ENCODE results near the gene GTPBP3. TPM values are rescaled to one million over a fixed set of nuclear protein-coding genes. Genes with fewer than 3 reads are reported as not detected.
A peak's percentile ranks its signal among the peaks of the same experiment; 100 is the strongest.

The GTPBP3 gene
- total RNA-seq = 10 to 100 TPM; 21.2 to 24.0 TPM
- polyA plus RNA-seq (2013, experiment 1 of 2) = 21.9 TPM
- polyA plus RNA-seq (2013, experiment 2 of 2) = 25.4 TPM
- 7.3 to 57.9 (median 23.1) reads per million in 172 experiments for total RNA-seq

GRCh38 chr19:17336872-17337674 lies at the start of gene GTPBP3:
Gene GTPBP3 (plus strand): TSS chr19:17337553. CDS start chr19:17337612, 59 bp downstream.
- no peaks in the 10 kb centered on the region for H3K27me3 Mint-ChIP-seq
- Histone ChIP-seq H3K27me3 (ENCODE audit: control insufficient read depth in 1 of 2, insufficient read depth in 2 of 2, low read length in 2 of 2) (no peaks in the 10 kb centered on the region), H3K4me3 (ENCODE audit: low read length) (peak within 1 kb of the TSS; percentile 71), H3K9me3 (ENCODE audit: control insufficient read depth in 1 of 2, insufficient read depth in 1 of 2, low read length in 2 of 2) (no peaks in the 10 kb centered on the region), H3K36me3 (ENCODE audit: insufficient read depth, low read length) (peaks cover 9% of the 10 kb centered on the region), H3K27ac (ENCODE audit: low read depth in 1 of 2, low read length in 2 of 2) (peak within 1 kb of the TSS; percentile 73 to 79), H3K4me1 (ENCODE audit: insufficient read depth, low read length) (peaks cover 54% of the 10 kb centered on the region)
- ChIA-PET POLR2A (interaction anchor here (0.8 to 4.0 kb wide), 5 partner anchors 9 to 175 kb away, joined by 3 to 31 read pairs (median 5); partner anchors contain the start of genes BABAM1, DDA1, MVB12A and PGLS), CTCF (interaction anchor here (0.6 to 2.5 kb wide), 2 partner anchors 8 to 44 kb away, joined by 4 to 8 read pairs; no protein-coding TSS in a partner anchor)
- H3K4me3 Mint-ChIP-seq = peak within 1 kb of the TSS; percentile 93
- no peaks in the 10 kb centered on the region for H3K9me3 Mint-ChIP-seq
- ATAC-seq (ENCODE audit: poor library complexity) = peak; percentile 89
- intact Hi-C loops (cut with DNase I, micrococcal nuclease) = loop anchor here (1.0 to 5.0 kb wide), 5 partner anchors 28 to 122 kb away; partner anchors contain the start of genes DDA1 (in 1 of the 2), MRPL34 (in 1 of the 2) and USE1 (in 1 of the 2)
- peak; percentile 92 to 98 (median 95) for DNase-seq
- peaks cover 21% of the 10 kb centered on the region for H3K36me3 Mint-ChIP-seq (ENCODE audit: low read depth)
- H3K4me1 Mint-ChIP-seq (ENCODE audit: low read depth) = peaks cover 36% of the 10 kb centered on the region
- no peak for TF ChIP-seq CTCF (IDR thresholded peaks at IDR 0.05)
- H3K27ac Mint-ChIP-seq = peak within 1 kb of the TSS; percentile 86

DNA sequence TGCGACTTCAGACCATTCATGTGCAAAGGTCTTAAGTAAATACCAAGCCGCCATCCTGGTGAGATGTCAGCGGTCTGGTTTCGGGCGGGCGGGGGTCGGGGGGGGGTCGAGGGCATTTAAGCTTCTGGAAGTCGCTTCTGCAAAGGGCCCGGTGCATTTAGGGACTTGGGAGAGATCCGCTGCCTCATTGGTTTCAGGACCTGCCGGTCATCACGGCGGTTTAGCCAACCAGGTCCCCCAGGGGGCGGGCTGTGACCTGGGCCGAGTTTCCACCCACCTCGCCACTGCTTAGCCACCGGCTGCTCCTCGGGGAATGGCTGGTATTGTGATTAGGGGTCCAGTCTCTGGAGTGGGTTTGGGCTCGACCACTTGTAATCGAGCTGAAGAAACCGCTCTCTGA lies 47.9 kb upstream of the GTPBP3 start:
- DNase-seq = peak in 5 of 14 experiments; percentile 18 to 65 (median 32)

More for the DNA sequence above, 47.9 kb upstream of the GTPBP3 start:
- Mint-ChIP-seq H3K27me3 (peaks cover 4% of the 10 kb centered on the region), H3K9me3 (no peaks in the 10 kb centered on the region), H3K27ac (no peak overlapping the region), H3K4me3 (no peak overlapping the region), H3K4me1 (ENCODE audit: low read depth) (peaks cover 9% of the 10 kb centered on the region), H3K36me3 (ENCODE audit: low read depth) (no peaks in the 10 kb centered on the region)
- Histone ChIP-seq H3K4me1 (ENCODE audit: insufficient read depth, low read length) (peaks cover 18% of the 10 kb centered on the region), H3K36me3 (ENCODE audit: insufficient read depth, low read length) (no peaks in the 10 kb centered on the region), H3K9me3 (ENCODE audit: control insufficient read depth in 1 of 2, insufficient read depth in 1 of 2, low read length in 2 of 2) (peaks cover 0 to 5% of the 10 kb centered on the region in 2 experiments), H3K27ac (ENCODE audit: low read depth in 1 of 2, low read length in 2 of 2) (no peak overlapping the region), H3K4me3 (ENCODE audit: low read length) (no peak overlapping the region), H3K27me3 (ENCODE audit: control insufficient read depth in 1 of 2, insufficient read depth in 2 of 2, low read length in 2 of 2) (no peaks in the 10 kb centered on the region)
- intact Hi-C loops (cut with DNase I, micrococcal nuclease) = no loop called here
- ChIA-PET POLR2A (no interaction called here), CTCF (no interaction called here)
- TF ChIP-seq CTCF (IDR thresholded peaks at IDR 0.05) = no peak
- no peak for ATAC-seq (ENCODE audit: poor library complexity)
